HG03039 (cell line): Measurements from ENCODE around the gene DBNDD1.

Source experiments
- ATAC-seq: cut with Tn5 transposase; IDR thresholded peaks from one replicate; pipeline ENCODE4 v1.9.1; 2021; ENCODE audit warnings: mild to moderate bottlenecking, moderate library complexity; ENCODE audit not compliant: unreplicated experiment

The DBNDD1 gene

GRCh38 chr16:89965447-89966225, 53.6 kb downstream of the DBNDD1 start:
- no peak for ATAC-seq

- no peak for ATAC-seq
Observed at GRCh38 chr16:89964201-89964600, 55.1 kb downstream of the DBNDD1 start.

GRCh38 chr16:89962754-89963498, 56.3 kb downstream of the DBNDD1 start:
- no peak for ATAC-seq

- no peak for ATAC-seq
Observed at GRCh38 chr16:89961920-89962319, 57.3 kb downstream of the DBNDD1 start.

GRCh38 chr16:89960966-89961365, 58.3 kb downstream of the DBNDD1 start:
- ATAC-seq, result no peak

- ATAC-seq, result no peak
Observed at GRCh38 chr16:89958596-89958995, 60.7 kb downstream of the DBNDD1 start.

- ATAC-seq, result no peak
Observed at GRCh38 chr16:89958068-89958467, 61.2 kb downstream of the DBNDD1 start.

- no peak for ATAC-seq
Observed at GRCh38 chr16:89957216-89957785, 62.0 kb downstream of the DBNDD1 start.

GRCh38 chr16:89956505-89957215, 62.6 kb downstream of the DBNDD1 start:
- no peak for ATAC-seq

- no peak for ATAC-seq
Observed at GRCh38 chr16:89955001-89955685, 64.1 kb downstream of the DBNDD1 start.
